HepG2 (cell line): ENCODE results near the gene ACSBG1. TPM values are rescaled to one million over a fixed set of nuclear protein-coding genes. Genes with fewer than 3 reads are reported as not detected.

ENCODE experiments used
- BORCS8-MEF2B ChIP-seq: sonication (generic); formaldehyde crosslinking; IDR thresholded peaks from 2 replicates; pipeline ENCODE4 v1.8.0; 2022; ENCODE audit warnings: mild to moderate bottlenecking, missing genetic modification reagents
- MAZ ChIP-seq, 2 experiments: sonication (generic) in 1 of 2; formaldehyde crosslinking in 1 of 2; IDR thresholded peaks; 2 replicates each; pipeline versions ENCODE4 v1.5.0 to v1.6.1; 2012 to 2020; ENCODE audit warnings: low read depth in 2 of 2, mild to moderate bottlenecking in 2 of 2, borderline replicate concordance in 1 of 2, improper control_type of control experiment in 1 of 2, low read length in 1 of 2, missing genetic modification reagents in 1 of 2, moderate library complexity in 1 of 2
- PHF5A ChIP-seq: IDR thresholded peaks from one replicate; pipeline ENCODE4 v1.6.1; 2018; ENCODE audit warnings: low read depth, missing genetic modification reagents; ENCODE audit not compliant: unreplicated experiment
- PRPF4 ChIP-seq: fragments of 200-400 bp; formaldehyde crosslinking; IDR thresholded peaks from 2 replicates; pipeline ENCODE4 v1.6.1; 2016; ENCODE audit warnings: low read length, low read depth; ENCODE audit not compliant: poor library complexity, severe bottlenecking
- RFX1 ChIP-seq: fragments of 450-650 bp; IDR thresholded peaks from 2 replicates; pipeline ENCODE4 v1.6.1; 2017
- SMARCC2 ChIP-seq: fragments of 450-650 bp; IDR thresholded peaks from 2 replicates; pipeline ENCODE4 v1.6.1; 2017; ENCODE audit warnings: antibody characterized with exemption, mild to moderate bottlenecking
- SP140L ChIP-seq: sonication (generic); formaldehyde crosslinking; IDR thresholded peaks from 2 replicates; pipeline ENCODE4 v1.4.0; 2020; ENCODE audit warnings: missing genetic modification reagents, borderline replicate concordance
- YEATS2 ChIP-seq: sonication (generic); formaldehyde crosslinking; IDR thresholded peaks from 2 replicates; pipeline ENCODE4 v1.4.0; 2020; ENCODE audit warnings: missing genetic modification reagents, borderline replicate concordance
- ZNF263 ChIP-seq: sonication (generic); formaldehyde crosslinking; IDR thresholded peaks from 2 replicates; pipeline ENCODE4 v1.4.0; 2020; ENCODE audit warnings: missing genetic modification reagents
- polyA plus RNA-seq, 8 experiments: library from polyadenylated mRNA; depleted of rRNA in 3 of 8; stranded (reverse) in 7 of 8; unstranded in 1 of 8; fragments of >200 nt; fragmentation: Illumina TruSeq in 4 of 8; extraction: Trizol in 4 of 8; gene quantifications; 2 replicates each; pipeline versions ENCODE4 v1.2.1 to v1.2.3, GENCODE V29; 2011 to 2016; ENCODE audit warnings: low read depth in 4 of 8, missing spikeins in 1 of 8, mixed read lengths in 1 of 8; ENCODE audit not compliant: insufficient read depth in 1 of 8
- total RNA-seq, 5 experiments: library from RNA; depleted of rRNA; stranded (reverse); fragments of >200 nt; fragmentation: Illumina TruSeq; extraction: Trizol; gene quantifications; 2 replicates each; pipeline ENCODE4 v1.2.3, GENCODE V29; 2016; ENCODE audit warnings: low read depth in 1 of 5
- TF ChIP-seq, protein P1 (sequence below): sonication (generic); formaldehyde crosslinking; IDR thresholded peaks from 2 replicates; pipeline ENCODE4 v1.5.0; 2020; ENCODE audit warnings: missing genetic modification reagents
- TF ChIP-seq, protein P2 (sequence below): IDR thresholded peaks from 2 replicates; pipeline ENCODE4 v1.6.1; 2016; ENCODE audit warnings: low read depth, missing genetic modification reagents, missing compliant biosample characterization
- TF ChIP-seq, protein P3 (sequence below): sonication (generic); formaldehyde crosslinking; IDR thresholded peaks from 2 replicates; pipeline ENCODE4 v1.5.0; 2020; ENCODE audit warnings: mild to moderate bottlenecking, missing genetic modification reagents
- TF ChIP-seq, protein P4 (sequence below): sonication (generic); IDR thresholded peaks from 2 replicates; pipeline ENCODE4 v1.6.1; 2016; ENCODE audit warnings: low read depth, borderline replicate concordance
- TF ChIP-seq, protein P5 (sequence below): sonication (generic); formaldehyde crosslinking; IDR thresholded peaks from 2 replicates; pipeline ENCODE4 v1.4.0; 2020; ENCODE audit warnings: low read depth, mild to moderate bottlenecking, missing genetic modification reagents
- TF ChIP-seq, protein P6 (sequence below): sonication (generic); formaldehyde crosslinking; IDR thresholded peaks from 2 replicates; pipeline ENCODE4 v1.5.0; 2020; ENCODE audit warnings: missing genetic modification reagents

ACSBG1 gene
- total and polyA plus RNA-seq, 2 of the 13 experiments (the other 11 are each of a cell fraction or from before 2014, with no cell fraction given): 0.35 to 0.81 TPM

DNA sequence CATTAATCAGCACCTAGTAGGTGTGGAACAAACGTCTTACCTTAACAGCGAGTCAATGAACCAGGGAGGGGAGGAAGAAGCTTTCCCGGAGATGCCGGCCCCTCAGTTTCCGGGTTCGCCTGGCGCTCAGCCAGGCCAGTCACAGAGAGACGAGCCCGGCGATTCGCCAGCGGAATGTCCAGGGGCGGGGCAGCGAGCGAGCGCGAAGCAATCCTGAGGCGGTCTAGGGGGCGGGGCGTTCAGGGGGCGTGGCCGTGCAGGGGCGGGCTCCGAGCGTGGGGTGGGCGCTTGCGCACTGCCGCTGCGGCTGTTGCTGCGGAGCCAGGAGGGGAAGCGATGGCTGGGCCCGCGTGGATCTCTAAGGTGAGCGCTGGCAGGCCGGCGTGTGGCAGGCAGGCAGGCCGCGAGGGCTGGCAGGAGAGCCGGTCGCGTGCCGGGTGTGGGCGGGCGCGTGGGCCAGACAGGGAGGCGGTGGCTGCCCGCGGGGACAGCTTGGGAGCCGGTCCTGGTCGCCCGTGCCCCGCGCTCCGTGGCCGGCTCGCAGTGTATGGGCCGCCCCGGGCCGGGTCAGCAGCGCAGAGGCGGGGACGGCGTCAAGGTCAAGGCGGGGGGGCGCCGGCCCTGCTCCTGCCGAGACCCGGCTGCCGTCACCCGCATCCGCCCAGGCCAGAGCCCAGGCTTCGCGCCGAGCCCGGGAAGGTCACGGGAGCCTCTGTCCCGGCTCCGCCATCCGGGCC is 85.1 kb downstream of the ACSBG1 start, which contains the start of gene IDH3A (continued):
- TF ChIP-seq, protein P1, sequence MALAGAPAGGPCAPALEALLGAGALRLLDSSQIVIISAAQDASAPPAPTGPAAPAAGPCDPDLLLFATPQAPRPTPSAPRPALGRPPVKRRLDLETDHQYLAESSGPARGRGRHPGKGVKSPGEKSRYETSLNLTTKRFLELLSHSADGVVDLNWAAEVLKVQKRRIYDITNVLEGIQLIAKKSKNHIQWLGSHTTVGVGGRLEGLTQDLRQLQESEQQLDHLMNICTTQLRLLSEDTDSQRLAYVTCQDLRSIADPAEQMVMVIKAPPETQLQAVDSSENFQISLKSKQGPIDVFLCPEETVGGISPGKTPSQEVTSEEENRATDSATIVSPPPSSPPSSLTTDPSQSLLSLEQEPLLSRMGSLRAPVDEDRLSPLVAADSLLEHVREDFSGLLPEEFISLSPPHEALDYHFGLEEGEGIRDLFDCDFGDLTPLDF (CRISPR knock-in tag): no peak
- TF ChIP-seq, protein P2, sequence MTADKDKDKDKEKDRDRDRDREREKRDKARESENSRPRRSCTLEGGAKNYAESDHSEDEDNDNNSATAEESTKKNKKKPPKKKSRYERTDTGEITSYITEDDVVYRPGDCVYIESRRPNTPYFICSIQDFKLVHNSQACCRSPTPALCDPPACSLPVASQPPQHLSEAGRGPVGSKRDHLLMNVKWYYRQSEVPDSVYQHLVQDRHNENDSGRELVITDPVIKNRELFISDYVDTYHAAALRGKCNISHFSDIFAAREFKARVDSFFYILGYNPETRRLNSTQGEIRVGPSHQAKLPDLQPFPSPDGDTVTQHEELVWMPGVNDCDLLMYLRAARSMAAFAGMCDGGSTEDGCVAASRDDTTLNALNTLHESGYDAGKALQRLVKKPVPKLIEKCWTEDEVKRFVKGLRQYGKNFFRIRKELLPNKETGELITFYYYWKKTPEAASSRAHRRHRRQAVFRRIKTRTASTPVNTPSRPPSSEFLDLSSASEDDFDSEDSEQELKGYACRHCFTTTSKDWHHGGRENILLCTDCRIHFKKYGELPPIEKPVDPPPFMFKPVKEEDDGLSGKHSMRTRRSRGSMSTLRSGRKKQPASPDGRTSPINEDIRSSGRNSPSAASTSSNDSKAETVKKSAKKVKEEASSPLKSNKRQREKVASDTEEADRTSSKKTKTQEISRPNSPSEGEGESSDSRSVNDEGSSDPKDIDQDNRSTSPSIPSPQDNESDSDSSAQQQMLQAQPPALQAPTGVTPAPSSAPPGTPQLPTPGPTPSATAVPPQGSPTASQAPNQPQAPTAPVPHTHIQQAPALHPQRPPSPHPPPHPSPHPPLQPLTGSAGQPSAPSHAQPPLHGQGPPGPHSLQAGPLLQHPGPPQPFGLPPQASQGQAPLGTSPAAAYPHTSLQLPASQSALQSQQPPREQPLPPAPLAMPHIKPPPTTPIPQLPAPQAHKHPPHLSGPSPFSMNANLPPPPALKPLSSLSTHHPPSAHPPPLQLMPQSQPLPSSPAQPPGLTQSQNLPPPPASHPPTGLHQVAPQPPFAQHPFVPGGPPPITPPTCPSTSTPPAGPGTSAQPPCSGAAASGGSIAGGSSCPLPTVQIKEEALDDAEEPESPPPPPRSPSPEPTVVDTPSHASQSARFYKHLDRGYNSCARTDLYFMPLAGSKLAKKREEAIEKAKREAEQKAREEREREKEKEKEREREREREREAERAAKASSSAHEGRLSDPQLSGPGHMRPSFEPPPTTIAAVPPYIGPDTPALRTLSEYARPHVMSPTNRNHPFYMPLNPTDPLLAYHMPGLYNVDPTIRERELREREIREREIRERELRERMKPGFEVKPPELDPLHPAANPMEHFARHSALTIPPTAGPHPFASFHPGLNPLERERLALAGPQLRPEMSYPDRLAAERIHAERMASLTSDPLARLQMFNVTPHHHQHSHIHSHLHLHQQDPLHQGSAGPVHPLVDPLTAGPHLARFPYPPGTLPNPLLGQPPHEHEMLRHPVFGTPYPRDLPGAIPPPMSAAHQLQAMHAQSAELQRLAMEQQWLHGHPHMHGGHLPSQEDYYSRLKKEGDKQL (CRISPR knock-in tag): no peak
- no peak for TF ChIP-seq SP140L
- TF ChIP-seq, protein P3, sequence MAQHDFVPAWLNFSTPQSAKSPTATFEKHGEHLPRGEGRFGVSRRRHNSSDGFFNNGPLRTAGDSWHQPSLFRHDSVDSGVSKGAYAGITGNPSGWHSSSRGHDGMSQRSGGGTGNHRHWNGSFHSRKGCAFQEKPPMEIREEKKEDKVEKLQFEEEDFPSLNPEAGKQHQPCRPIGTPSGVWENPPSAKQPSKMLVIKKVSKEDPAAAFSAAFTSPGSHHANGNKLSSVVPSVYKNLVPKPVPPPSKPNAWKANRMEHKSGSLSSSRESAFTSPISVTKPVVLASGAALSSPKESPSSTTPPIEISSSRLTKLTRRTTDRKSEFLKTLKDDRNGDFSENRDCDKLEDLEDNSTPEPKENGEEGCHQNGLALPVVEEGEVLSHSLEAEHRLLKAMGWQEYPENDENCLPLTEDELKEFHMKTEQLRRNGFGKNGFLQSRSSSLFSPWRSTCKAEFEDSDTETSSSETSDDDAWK (CRISPR knock-in tag): no peak
- TF ChIP-seq, protein P4, sequence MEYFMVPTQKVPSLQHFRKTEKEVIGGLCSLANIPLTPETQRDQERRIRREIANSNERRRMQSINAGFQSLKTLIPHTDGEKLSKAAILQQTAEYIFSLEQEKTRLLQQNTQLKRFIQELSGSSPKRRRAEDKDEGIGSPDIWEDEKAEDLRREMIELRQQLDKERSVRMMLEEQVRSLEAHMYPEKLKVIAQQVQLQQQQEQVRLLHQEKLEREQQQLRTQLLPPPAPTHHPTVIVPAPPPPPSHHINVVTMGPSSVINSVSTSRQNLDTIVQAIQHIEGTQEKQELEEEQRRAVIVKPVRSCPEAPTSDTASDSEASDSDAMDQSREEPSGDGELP: no peak
- no peak for TF ChIP-seq SMARCC2
- TF ChIP-seq PRPF4: no peak
- TF ChIP-seq, protein P5, sequence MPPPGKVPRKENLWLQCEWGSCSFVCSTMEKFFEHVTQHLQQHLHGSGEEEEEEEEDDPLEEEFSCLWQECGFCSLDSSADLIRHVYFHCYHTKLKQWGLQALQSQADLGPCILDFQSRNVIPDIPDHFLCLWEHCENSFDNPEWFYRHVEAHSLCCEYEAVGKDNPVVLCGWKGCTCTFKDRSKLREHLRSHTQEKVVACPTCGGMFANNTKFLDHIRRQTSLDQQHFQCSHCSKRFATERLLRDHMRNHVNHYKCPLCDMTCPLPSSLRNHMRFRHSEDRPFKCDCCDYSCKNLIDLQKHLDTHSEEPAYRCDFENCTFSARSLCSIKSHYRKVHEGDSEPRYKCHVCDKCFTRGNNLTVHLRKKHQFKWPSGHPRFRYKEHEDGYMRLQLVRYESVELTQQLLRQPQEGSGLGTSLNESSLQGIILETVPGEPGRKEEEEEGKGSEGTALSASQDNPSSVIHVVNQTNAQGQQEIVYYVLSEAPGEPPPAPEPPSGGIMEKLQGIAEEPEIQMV (CRISPR knock-in tag): no peak
- no peak for TF ChIP-seq RFX1
- TF ChIP-seq YEATS2 (CRISPR knock-in tag): no peak
- 0 out of 2 replicates have a peak, but pooled peaks have one; percentile 31 for TF ChIP-seq BORCS8-MEF2B (CRISPR knock-in tag)
- no peak for TF ChIP-seq ZNF263 (CRISPR knock-in tag)
- TF ChIP-seq, protein P6, sequence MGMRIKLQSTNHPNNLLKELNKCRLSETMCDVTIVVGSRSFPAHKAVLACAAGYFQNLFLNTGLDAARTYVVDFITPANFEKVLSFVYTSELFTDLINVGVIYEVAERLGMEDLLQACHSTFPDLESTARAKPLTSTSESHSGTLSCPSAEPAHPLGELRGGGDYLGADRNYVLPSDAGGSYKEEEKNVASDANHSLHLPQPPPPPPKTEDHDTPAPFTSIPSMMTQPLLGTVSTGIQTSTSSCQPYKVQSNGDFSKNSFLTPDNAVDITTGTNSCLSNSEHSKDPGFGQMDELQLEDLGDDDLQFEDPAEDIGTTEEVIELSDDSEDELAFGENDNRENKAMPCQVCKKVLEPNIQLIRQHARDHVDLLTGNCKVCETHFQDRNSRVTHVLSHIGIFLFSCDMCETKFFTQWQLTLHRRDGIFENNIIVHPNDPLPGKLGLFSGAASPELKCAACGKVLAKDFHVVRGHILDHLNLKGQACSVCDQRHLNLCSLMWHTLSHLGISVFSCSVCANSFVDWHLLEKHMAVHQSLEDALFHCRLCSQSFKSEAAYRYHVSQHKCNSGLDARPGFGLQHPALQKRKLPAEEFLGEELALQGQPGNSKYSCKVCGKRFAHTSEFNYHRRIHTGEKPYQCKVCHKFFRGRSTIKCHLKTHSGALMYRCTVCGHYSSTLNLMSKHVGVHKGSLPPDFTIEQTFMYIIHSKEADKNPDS: no peak
- no peak for TF ChIP-seq PHF5A (CRISPR knock-in tag)
- 0 out of 2 replicates have a peak, but pooled peaks have one; percentile 55 for TF ChIP-seq MAZ (IDR thresholded peaks at IDR 0.05; ENCODE audit: borderline replicate concordance, low read depth, low read length)
- TF ChIP-seq MAZ (CRISPR knock-in tag; IDR thresholded peaks at IDR 0.05; ENCODE audit: low read depth): peak; percentile 72
